ENCODE measurements around the gene AGBL1.
"Not testable (repeated sequence)": the region's sequence is repeated elsewhere in the genome, so short reads cannot be mapped to it uniquely, and the experiment has no call there.

The AGBL1 gene

GRCh38 chr15:86969364-86969763 lies 889.7 kb downstream of the AGBL1 start:
- no peak for DNase-seq

GRCh38 chr15:86973284-86973844 lies 893.7 kb downstream of the AGBL1 start:
- no peak for DNase-seq

DNA sequence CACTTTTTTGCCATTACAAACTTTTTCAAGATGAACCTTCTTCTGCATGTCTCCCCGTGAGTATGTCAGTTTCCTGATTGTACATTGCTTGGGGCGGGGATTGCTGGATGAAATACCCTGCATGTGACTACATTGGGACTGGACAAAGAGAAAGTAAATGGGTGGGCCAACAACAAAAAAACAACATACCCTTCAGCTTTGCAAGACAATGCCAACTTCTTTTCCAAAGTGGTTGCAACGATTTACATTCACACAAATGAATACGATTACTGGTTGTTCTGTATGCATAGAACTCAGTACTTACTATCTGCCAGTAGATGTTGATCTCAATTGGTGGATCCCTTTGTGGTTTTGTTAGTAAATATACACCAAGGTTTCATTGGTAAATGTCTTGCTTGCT lies 908.4 kb downstream of the AGBL1 start:
- no peak for DNase-seq

DNA sequence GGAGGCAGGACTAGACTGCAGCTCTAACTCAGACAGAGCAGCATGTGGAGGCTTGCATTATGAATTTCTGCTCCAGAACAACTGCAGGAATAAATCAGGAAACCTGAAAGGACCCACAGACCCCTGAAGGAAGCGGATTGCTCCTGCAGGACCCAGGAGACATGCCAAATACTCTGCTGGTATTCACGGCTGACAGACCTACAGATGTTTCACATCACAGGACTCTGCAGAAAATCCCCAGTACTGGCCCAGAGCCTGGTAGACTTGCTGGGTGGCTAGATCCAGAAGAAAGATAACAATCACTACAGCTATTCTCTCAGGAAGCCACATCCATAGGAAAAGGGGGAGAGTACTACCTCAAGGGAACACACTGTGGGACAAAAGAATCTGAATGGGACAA lies 942.1 kb downstream of the AGBL1 start:
- no peak for DNase-seq

GRCh38 chr15:87031540-87032230 lies 952.0 kb downstream of the AGBL1 start:
- DNase-seq, result no peak

DNA sequence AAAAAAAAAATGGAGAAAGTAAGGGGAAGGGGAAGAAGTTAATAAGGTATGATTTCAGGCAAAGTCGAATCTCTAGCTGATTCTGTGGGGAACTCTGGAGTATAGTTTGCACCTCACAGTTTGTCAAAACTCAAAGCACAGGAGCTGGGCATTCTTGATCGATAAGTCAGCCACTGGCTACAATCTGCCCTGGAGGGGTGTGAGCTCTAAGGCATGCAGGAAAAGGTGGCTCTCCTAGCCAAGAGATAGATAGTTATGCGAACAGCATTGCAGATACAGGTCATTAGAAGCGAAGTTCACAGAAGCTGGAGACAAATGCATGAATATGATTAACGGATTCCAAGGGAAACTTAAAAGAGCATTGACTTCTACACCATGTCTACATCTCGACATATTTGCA lies 952.6 kb downstream of the AGBL1 start:
- no peak for DNase-seq

DNA sequence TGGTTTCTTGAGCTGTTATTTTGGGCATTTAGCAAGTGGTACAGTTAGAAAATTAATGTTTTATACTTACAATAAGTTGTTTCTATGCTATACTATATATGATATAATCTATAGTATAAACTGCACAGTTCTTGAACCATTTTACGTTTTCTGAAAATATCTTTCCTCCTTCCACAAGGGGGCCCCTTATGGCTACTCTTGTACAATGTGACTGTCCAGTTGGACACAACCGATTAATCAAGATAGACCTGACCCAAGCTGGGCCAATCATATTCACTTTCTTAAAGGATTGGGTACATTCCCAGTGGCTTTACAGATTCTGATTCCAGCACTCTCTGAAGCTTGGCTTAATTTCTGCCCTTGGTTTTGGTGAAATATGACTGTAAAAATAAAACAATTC lies 953.4 kb downstream of the AGBL1 start:
- DNase-seq, result no peak

- DNase-seq, result no peak
Measured at GRCh38 chr15:87034886-87035285, 955.2 kb downstream of the AGBL1 start.

- no peak for DNase-seq
Measured at GRCh38 chr15:87038404-87038803, 958.7 kb downstream of the AGBL1 start.

GRCh38 chr15:87042619-87043018 lies 962.9 kb downstream of the AGBL1 start:
- DNase-seq, result not testable (repeated sequence)

GRCh38 chr15:87045746-87046145 lies 966.1 kb downstream of the AGBL1 start:
- no peak for DNase-seq

DNA sequence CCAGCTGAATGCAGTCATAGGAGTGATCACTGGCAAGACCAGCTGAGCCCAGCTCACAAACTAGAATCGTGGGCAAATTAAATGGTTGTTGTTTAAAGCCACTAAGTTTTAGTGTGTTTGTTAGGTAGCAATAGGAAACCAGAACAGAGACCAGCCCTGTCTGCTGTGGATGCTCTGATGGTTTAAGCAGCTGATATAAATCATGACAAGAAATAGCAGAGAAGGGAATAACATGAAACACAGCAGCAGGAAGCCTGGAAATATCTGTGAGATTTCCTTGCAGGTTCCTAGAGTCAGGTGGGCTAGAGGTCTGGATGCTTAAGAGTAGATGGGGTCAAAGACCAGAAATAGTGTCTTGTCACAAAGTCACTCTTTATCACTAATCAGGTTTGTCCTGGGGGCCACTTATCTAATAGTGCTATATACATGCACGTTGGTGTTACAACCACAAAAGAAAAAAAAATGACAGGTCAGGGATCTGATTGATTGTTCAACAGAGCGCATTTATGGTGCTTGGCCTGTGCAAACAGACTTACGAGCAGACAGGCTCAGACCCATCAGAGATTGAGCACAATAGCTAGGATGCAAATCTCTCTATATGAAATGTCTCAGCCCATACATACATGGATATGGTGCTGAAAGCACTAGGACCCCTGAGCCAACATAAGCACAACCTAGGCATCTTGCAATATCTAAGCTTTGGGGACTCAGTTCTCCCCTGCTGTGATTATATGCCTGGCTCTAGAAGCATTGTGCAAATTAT lies 967.7 kb downstream of the AGBL1 start:
- no peak for DNase-seq
